Fibroblast of villous mesenchyme (primary cell): Measurements from ENCODE around the gene AADAC. TPM values are rescaled to one million over a fixed set of nuclear protein-coding genes. Genes with fewer than 3 reads are reported as not detected.
"Not testable (repeated sequence)": the region's sequence is repeated elsewhere in the genome, so short reads cannot be mapped to it uniquely, and the experiment has no call there.

ENCODE experiments used
- DNase-seq: peaks from one replicate; pipeline ENCODE4 v3.0.0-alpha.2; 2010; ENCODE audit warnings: low read depth
- H3K4me3 ChIP-seq: 2 replicates; pipeline ENCODE4 v1.5.1; 2011; ENCODE audit warnings: low read depth, mild to moderate bottlenecking, low read length
- total RNA-seq: library from RNA; depleted of rRNA; stranded (reverse); fragments of >200 nt; gene quantifications from 2 replicates; pipeline ENCODE4 v1.2.3, GENCODE V29; 2012
- TF ChIP-seq, protein P1 (sequence below): IDR thresholded peaks from 2 replicates; pipeline ENCODE4 v1.5.1; 2012; ENCODE audit warnings: low read depth, mild to moderate bottlenecking, low read length; ENCODE audit not compliant: insufficient read depth

AADAC gene
- total RNA-seq, 1 donor: not detected

DNA sequence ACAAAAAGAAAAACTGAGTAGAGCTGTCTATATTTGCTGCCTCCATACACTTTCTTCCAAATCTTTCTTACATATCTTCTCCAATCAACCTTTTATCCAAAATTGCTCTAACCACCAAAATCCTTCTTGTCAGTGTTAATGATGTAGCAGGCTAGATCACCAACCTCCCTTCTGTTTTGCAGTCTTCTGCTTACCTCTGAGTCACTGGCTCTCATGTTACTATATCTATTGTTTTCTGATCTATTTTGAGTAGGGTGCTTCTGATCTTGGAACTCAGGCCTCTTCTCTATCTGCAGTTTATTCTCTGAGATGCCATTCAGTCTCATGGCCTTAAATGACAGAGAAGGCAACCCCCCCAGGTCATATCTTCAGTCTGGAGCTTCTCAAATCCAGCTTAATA lies 26.3 kb upstream of the AADAC start:
- DNase-seq: peak; percentile 10
- TF ChIP-seq, protein P1, sequence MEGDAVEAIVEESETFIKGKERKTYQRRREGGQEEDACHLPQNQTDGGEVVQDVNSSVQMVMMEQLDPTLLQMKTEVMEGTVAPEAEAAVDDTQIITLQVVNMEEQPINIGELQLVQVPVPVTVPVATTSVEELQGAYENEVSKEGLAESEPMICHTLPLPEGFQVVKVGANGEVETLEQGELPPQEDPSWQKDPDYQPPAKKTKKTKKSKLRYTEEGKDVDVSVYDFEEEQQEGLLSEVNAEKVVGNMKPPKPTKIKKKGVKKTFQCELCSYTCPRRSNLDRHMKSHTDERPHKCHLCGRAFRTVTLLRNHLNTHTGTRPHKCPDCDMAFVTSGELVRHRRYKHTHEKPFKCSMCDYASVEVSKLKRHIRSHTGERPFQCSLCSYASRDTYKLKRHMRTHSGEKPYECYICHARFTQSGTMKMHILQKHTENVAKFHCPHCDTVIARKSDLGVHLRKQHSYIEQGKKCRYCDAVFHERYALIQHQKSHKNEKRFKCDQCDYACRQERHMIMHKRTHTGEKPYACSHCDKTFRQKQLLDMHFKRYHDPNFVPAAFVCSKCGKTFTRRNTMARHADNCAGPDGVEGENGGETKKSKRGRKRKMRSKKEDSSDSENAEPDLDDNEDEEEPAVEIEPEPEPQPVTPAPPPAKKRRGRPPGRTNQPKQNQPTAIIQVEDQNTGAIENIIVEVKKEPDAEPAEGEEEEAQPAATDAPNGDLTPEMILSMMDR: no peak
- H3K4me3 ChIP-seq: no peak overlapping the region

DNA sequence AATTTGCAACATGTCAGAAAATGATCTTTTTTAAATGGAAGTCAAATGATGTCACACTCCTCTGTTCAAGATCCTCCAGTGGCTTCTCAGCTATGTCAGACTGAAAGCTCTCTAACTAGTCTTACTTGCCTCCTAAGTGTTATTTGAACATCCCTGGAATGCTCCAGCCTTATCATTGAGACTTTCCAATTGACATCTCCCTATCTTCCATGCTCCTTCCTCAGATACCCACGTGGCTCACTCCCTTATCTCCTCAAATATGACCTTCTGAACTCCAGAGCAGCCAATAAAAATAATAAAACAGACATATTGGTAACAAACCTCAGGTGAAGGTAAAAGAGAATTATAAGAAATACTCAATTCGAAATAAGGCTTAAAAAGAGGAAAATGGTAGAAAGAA lies 25.5 kb upstream of the AADAC start:
- TF ChIP-seq, protein P1: no peak
- DNase-seq: no peak
- H3K4me3 ChIP-seq: no peak overlapping the region

DNA sequence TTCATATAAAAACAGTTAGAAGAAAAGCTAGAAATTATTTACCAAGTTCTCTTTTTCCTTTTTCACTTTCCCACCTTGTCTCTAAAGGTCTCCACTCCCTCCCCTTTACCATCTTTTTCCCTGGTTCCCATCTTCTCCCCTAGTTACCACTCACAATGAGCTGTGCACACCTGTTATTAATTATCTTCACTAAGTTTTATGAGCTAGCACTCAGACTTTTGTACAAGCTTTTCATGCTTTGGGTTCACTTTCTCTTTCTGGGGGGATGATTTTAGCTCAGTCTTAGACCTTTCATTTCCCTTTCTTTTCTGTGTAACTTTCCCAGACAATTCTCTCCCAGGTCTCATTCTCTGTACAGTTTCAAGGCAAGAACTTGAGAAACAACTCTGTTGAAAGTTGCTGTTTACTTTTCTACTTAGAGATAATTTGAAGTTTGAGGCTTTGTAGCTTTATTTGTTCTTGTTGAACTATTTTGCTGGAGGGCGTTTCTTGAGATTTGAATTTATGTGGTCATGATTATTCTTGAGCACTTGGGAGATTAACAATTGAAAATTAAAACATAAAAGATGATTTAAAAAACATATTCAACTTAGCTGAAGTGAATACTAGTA lies 24.0 kb upstream of the AADAC start:
- TF ChIP-seq, protein P1: no peak
- DNase-seq: peak; percentile 48
- no peak overlapping the region for H3K4me3 ChIP-seq

DNA sequence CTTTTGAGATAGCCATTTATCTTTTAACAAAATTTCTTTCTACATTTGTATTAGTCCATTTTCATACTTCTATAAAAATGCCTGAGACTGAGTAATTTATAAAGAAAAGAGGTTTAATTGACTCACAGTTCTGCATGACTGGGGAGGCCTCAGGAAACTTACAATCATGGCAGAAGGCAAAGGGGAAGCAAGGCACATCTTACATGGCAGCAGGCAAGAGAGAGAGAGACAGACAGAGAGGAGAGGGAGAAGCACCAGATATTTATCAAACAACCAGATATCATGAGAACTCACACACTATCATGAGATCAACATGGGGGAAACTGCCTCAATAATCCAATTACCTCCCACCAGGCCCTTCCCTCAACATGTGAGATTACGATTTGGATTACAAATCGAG lies 23.2 kb upstream of the AADAC start:
- not testable (repeated sequence) for DNase-seq

DNA sequence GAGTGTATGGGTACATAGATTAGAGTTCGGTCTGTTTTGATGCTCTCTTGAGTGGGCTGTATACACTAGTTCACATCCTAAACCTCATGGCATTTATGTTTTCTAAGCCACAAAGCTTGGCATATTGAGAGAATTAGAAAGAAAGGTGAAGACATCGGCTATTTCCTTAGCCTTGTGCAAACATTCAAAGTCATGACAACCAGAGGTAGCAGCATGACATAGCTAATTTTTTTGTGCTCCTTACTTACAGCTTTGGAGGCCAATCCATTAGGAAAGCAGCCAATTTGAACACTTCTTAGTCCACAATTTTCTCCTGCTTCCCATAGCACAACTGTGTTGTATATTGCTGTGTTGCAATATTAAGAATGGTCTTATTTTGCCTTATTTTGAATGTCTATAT lies 21.5 kb upstream of the AADAC start:
- TF ChIP-seq, protein P1: no peak
- no peak overlapping the region for H3K4me3 ChIP-seq
- no peak for DNase-seq

More for the DNA sequence above, 23.2 kb upstream of the AADAC start:
- not testable (repeated sequence) for H3K4me3 ChIP-seq

DNA sequence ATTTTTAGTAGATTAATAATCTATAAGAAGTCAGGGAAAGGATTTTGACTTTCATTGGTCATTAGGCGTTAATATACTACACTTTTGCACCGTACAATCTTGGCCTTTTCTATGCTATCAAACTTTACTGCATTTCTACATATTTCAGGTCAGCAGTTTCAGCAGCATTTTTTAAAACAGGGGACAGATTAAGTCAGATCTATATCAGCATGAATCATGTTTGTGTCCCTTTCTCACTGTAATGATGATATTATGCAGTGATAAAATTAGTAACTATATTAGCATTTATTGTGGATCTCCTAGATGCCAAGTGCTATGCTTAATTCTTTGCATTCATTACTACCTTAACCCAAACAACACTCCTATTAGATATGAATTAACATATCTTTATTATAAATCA lies 20.3 kb upstream of the AADAC start:
- TF ChIP-seq, protein P1: no peak
- no peak overlapping the region for H3K4me3 ChIP-seq
- no peak for DNase-seq

DNA sequence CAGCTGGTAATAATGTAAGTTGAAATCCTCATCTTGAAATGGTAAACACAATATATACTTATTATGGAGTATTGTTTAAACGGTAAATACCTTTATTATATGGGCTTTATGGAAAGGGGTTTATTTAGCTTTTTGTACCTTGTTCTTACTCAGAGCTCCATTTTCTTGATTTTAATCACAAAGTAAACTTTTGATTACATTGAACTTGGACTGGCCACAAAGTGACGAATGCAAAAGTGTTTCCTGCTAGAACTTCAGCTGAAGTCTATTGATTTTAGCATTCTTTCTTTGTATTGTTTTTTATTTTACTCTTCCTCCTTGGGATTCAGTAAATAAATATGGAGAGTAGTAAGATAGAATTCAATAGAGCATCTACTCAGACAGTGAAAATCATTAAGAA lies 19.8 kb upstream of the AADAC start:
- TF ChIP-seq, protein P1: no peak
- H3K4me3 ChIP-seq: no peak overlapping the region
- DNase-seq: no peak
